ENCODE data around the gene GUF1.
"Not testable (repeated sequence)": the region's sequence is repeated elsewhere in the genome, so short reads cannot be mapped to it uniquely, and the experiment has no call there.

GUF1 gene

GRCh38 chr4:44701037-44701436 lies 22.8 kb downstream of the GUF1 start:
- DNase-seq (ENCODE audit: low spot score) = no peak

- DNase-seq (ENCODE audit: low spot score) = no peak
Measured at GRCh38 chr4:44704673-44705072, 26.5 kb downstream of the GUF1 start.

GRCh38 chr4:44713125-44713524 lies 34.9 kb downstream of the GUF1 start:
- no peak for DNase-seq (ENCODE audit: low spot score)

- no peak for DNase-seq (ENCODE audit: low spot score)
Measured at GRCh38 chr4:44716597-44716996, 38.4 kb downstream of the GUF1 start.

GRCh38 chr4:44720371-44720770 lies 42.2 kb downstream of the GUF1 start:
- DNase-seq (ENCODE audit: low spot score) = no peak

GRCh38 chr4:44722001-44722400 lies 43.8 kb downstream of the GUF1 start:
- DNase-seq (ENCODE audit: low spot score) = no peak

DNA sequence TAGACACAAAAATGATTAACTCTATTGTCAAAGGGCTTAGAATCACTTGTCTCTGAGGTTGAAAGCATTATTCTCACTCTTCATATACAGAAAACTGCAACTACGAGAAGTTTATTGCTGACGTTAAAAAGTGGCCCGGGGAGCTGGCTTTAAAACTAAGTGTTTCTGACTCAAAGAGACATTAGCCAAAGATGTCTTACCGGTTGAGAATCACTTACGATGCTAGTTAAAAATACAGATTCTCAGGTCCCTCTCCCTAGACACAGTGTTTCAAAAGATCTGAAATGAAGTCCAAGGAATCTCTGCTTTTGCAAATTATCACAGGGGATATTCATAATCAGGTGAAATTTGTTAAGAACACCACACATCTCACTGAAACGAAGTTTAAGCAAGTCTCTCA lies 46.9 kb downstream of the GUF1 start:
- no peak for DNase-seq (ENCODE audit: low spot score)

GRCh38 chr4:44725726-44726037 lies 47.5 kb downstream of the GUF1 start:
- no peak for DNase-seq (ENCODE audit: low spot score)

- DNase-seq (ENCODE audit: low spot score) = peak; percentile 87
Measured at GRCh38 chr4:44726038-44726871, 48.0 kb downstream of the GUF1 start, which contains the start of gene GNPDA2. GNPDA2 (minus strand) TSS chr4:44726556; CDS start chr4:44722207, 4,349 bp downstream.

GRCh38 chr4:44727471-44727870 lies 49.3 kb downstream of the GUF1 start:
- DNase-seq (ENCODE audit: low spot score) = no peak

DNA sequence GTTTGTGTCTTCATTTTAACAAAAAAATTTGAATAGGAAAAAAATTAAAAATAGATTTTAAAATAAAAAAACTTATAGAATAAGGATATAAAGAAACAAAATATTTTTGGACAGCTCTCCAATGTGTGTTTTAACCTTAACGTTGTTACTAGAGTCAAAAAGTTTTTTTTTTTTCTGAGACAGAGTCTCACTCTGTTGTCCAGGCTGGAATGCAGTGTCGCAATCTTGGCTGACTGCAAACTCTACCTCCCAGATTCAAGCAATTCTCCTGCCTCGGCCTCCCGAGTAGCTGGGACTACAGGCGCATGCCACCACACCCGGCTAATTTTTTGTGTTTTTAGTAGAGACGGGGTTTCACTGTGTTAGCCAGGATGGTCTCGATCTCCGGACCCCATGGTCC lies 50.5 kb downstream of the GUF1 start:
- not testable (repeated sequence) for DNase-seq (ENCODE audit: low spot score)

GRCh38 chr4:44736900-44737299 lies 58.7 kb downstream of the GUF1 start:
- no peak for DNase-seq (ENCODE audit: low spot score)

GRCh38 chr4:44738615-44739014 lies 60.4 kb downstream of the GUF1 start:
- no peak for DNase-seq (ENCODE audit: low spot score)

GRCh38 chr4:44740201-44740600 lies 62.0 kb downstream of the GUF1 start:
- DNase-seq (ENCODE audit: low spot score) = no peak

Measured in HuH-7 (cell line).